Vagina (tissue), 2 donors: ENCODE results near the gene TTI1.

Experiments used
- CTCF ChIP-seq, 3 experiments: fragments of 450-650 bp in 2 of 3; fragments of 200-600 bp in 1 of 3; sonication (generic) in 1 of 3; IDR thresholded peaks; one replicate each; pipeline ENCODE4 v1.5.1; 2017 to 2019; ENCODE audit warnings: antibody characterized with exemption in 3 of 3, mild to moderate bottlenecking in 2 of 3, moderate library complexity in 2 of 3
- POLR2A ChIP-seq, 2 donors: fragments of 450-650 bp; IDR thresholded peaks; one replicate each; pipeline ENCODE4 v1.6.1; 2017; ENCODE audit warnings: antibody characterized with exemption in 2 of 2, mild to moderate bottlenecking in 2 of 2, moderate library complexity in 2 of 2

GRCh38 chr20:38033330-38034107 is at the start of gene TTI1, which contains the start of gene RPRD1B:
- TF ChIP-seq CTCF (IDR thresholded peaks at IDR 0.05) (peak in 1 of 3 experiments; percentile 13), POLR2A (IDR thresholded peaks at IDR 0.05) (no peak)
